Heart left ventricle (tissue), 13 donors: ENCODE results near the gene MARCO.

ENCODE experiments used
- CTCF ChIP-seq, 12 donors: fragments of 200-600 bp; sonication (generic) in 4 of 12; IDR thresholded peaks; one replicate each; pipeline versions ENCODE4 v1.5.0 to v1.8.0; 2018 to 2022; ENCODE audit warnings: antibody characterized with exemption in 12 of 12, mild to moderate bottlenecking in 5 of 12
- POLR2A ChIP-seq, 2 donors: fragments of 450-650 bp; IDR thresholded peaks; one replicate each; pipeline ENCODE4 v1.6.1; 2017; ENCODE audit warnings: antibody characterized with exemption in 2 of 2, mild to moderate bottlenecking in 2 of 2, moderate library complexity in 2 of 2
- donor health status: ischemic (EF 13 %, LVEDD 7.1; RV severe dilation, severe dysfunction).
- donor health status: DM: no; HTN: yes; CAD: no.
- donor health status: DM: no; HTN: no; CAD: no.
- donor health status: ischemic (EF 25% LVEDD 6.9; RV normal size, moderate dysfunction).
- donor health status: ischemic (EF 25% LVEDD 5.7; RV mildly dilated, moderate dysfunction).
- donor health status: ischemic (EF 35%, LVEDD 5.7; RV mildly dilated, moderate dysfunction).
- donor health status: nonischemic (EF 11% LVEDD 7.7; RV severe dilation, severe dysfunction).
- donor health status: DM: yes; HTN: yes; CAD: no.
- donor health status: PGD.
- donor health status: ischemic (EF 29% LVEDD 5.4; RV normal size, mild dysfunction).
- donor health status: nonischemic (EF 23%, LVEDD 6.1; RV moderate dilation, normal function).

- TF ChIP-seq CTCF (IDR thresholded peaks at IDR 0.05) = no peak
- no peak for TF ChIP-seq POLR2A (IDR thresholded peaks at IDR 0.05)
Observed at GRCh38 chr2:119026890-119027289, 84.9 kb downstream of the MARCO start.
